HG02763 (cell line): ENCODE measurements around the gene TUBG1.
"Not testable (repeated sequence)": the region's sequence is repeated elsewhere in the genome, so short reads cannot be mapped to it uniquely, and the experiment has no call there.

Experiments used
- ATAC-seq: cut with Tn5 transposase; IDR thresholded peaks from one replicate; pipeline ENCODE4 v1.9.1; 2021; ENCODE audit warnings: mild to moderate bottlenecking, moderate library complexity; ENCODE audit not compliant: unreplicated experiment

TUBG1 gene

GRCh38 chr17:42621987-42622386, 12.5 kb downstream of the TUBG1 start:
- ATAC-seq = not testable (repeated sequence)

- ATAC-seq = no peak
These were observed 13.8 kb downstream of the TUBG1 start for GRCh38 chr17:42623271-42623670.

GRCh38 chr17:42623732-42624596, 14.5 kb downstream of the TUBG1 start:
- no peak for ATAC-seq

GRCh38 chr17:42627032-42627764, 17.7 kb downstream of the TUBG1 start:
- not testable (repeated sequence) for ATAC-seq

GRCh38 chr17:42629411-42630009, 20.0 kb downstream of the TUBG1 start:
- ATAC-seq = no peak

GRCh38 chr17:42632949-42633444, 23.5 kb downstream of the TUBG1 start:
- no peak for ATAC-seq

- ATAC-seq = no peak
These were observed 30.1 kb downstream of the TUBG1 start for GRCh38 chr17:42639525-42640113.

GRCh38 chr17:42640121-42640520, 30.6 kb downstream of the TUBG1 start:
- no peak for ATAC-seq

GRCh38 chr17:42642336-42642735, 32.9 kb downstream of the TUBG1 start:
- no peak for ATAC-seq

- ATAC-seq = no peak
These were observed 38.3 kb downstream of the TUBG1 start for GRCh38 chr17:42647778-42648177.

- ATAC-seq = no peak
These were observed 41.9 kb downstream of the TUBG1 start for GRCh38 chr17:42651392-42651791.

GRCh38 chr17:42653179-42654124, 44.0 kb downstream of the TUBG1 start:
- no peak for ATAC-seq

GRCh38 chr17:42655528-42655927, 46.0 kb downstream of the TUBG1 start:
- ATAC-seq = no peak

- no peak for ATAC-seq
These were observed 48.5 kb downstream of the TUBG1 start for GRCh38 chr17:42657824-42658588.

- ATAC-seq = peak; percentile 63
These were observed 49.8 kb downstream of the TUBG1 start, which contains the start of gene TUBG2 for GRCh38 chr17:42659079-42659931. Gene TUBG2, plus strand, starts transcription at chr17:42659284. Its CDS starts 220 bp downstream, at chr17:42659504.

- not testable (repeated sequence) for ATAC-seq
These were observed 50.4 kb downstream of the TUBG1 start for GRCh38 chr17:42659932-42660274.

GRCh38 chr17:42660692-42661345, 51.3 kb downstream of the TUBG1 start:
- no peak for ATAC-seq
